Stomach (tissue), 9 donors: ENCODE measurements around the gene PCBP3. TPM values are rescaled to one million over a fixed set of nuclear protein-coding genes. Genes with fewer than 3 reads are reported as not detected.

Experiments used
- DNase-seq, 2 donors: peaks; one replicate each; pipeline versions ENCODE4 v3.0.0 to v3.0.0-alpha.2; 2013 to 2019
- H3K27ac ChIP-seq, 5 donors: fragments of 200-600 bp in 4 of 5; sonication (generic) in 4 of 5; one replicate each; pipeline ENCODE4 v1.5.1; 2013 to 2019; ENCODE audit warnings: mild to moderate bottlenecking in 1 of 5, moderate library complexity in 1 of 5
- H3K27me3 ChIP-seq, 3 donors: fragments of 200-600 bp; sonication (generic); one replicate each; pipeline ENCODE4 v1.5.1; 2017 to 2019; ENCODE audit warnings: mixed run types in 1 of 3
- H3K36me3 ChIP-seq, 4 donors: fragments of 200-600 bp; sonication (generic); 1 replicate in 3 of 4; 2 replicates in 1 of 4; pipeline ENCODE4 v1.5.1; 2016 to 2019
- H3K4me1 ChIP-seq, 4 donors: fragments of 200-600 bp; sonication (generic); one replicate each; pipeline ENCODE4 v1.5.1; 2016 to 2019
- H3K4me3 ChIP-seq, 4 donors: fragments of 200-600 bp; sonication (generic) in 3 of 4; one replicate each; pipeline ENCODE4 v1.5.1; 2016 to 2019; ENCODE audit warnings: mild to moderate bottlenecking in 1 of 4
- H3K9me3 ChIP-seq, 4 donors: fragments of 200-600 bp; sonication (generic); one replicate each; pipeline ENCODE4 v1.5.1; 2016 to 2019
- CTCF ChIP-seq, 7 experiments: fragments of 450-650 bp in 4 of 7; fragments of 200-600 bp in 3 of 7; sonication (generic) in 3 of 7; IDR thresholded peaks; one replicate each; pipeline ENCODE4 v1.5.1; 2016 to 2019; ENCODE audit warnings: antibody characterized with exemption in 7 of 7, control low read depth in 2 of 7, mild to moderate bottlenecking in 1 of 7
- EP300 ChIP-seq: sonication (generic); formaldehyde crosslinking; IDR thresholded peaks from one replicate; pipeline ENCODE4 v1.6.1; 2017; ENCODE audit warnings: antibody characterized with exemption
- POLR2A ChIP-seq, 4 donors: fragments of 450-650 bp; IDR thresholded peaks; one replicate each; pipeline ENCODE4 v1.6.1; 2016; ENCODE audit warnings: antibody characterized with exemption in 4 of 4, control low read depth in 2 of 4, mild to moderate bottlenecking in 1 of 4, moderate library complexity in 1 of 4
- POLR2AphosphoS5 ChIP-seq, 3 donors: sonication (generic); formaldehyde crosslinking; IDR thresholded peaks; one replicate each; pipeline ENCODE4 v1.6.1; 2016; ENCODE audit warnings: antibody characterized with exemption in 3 of 3
- WGBS, 5 donors: extraction: QIAGEN DNeasy Blood & Tissue Kit in 3 of 5; methylation state at CpG; one replicate each; pipeline versions ENCODE4 v1.1.5 to v1.1.7; 2013 to 2018; 5-methylcytosine and 5-hydroxymethylcytosine counted together
- intact Hi-C: fragments of 100-400 bp; cut with DNase I; formaldehyde crosslinking; loops from one replicate; pipeline ENCODE4 v1.15.1; 2023; ENCODE audit warnings: low total_unique reads
- polyA plus RNA-seq, 3 donors: library from polyadenylated mRNA; stranded (reverse); fragments of 200-250 nt; gene quantifications; one replicate each; pipeline ENCODE4 v1.2.3, GENCODE V29; 2013
- total RNA-seq, 5 donors: library from RNA; depleted of rRNA; stranded (reverse); fragments of >200 nt; gene quantifications; one replicate each; pipeline versions ENCODE4 v1.1.0 to v1.2.3, GENCODE V29; 2014 to 2016
- donor health status: healthy with polysubstance abuse.
- donor health status: Bipolar disorder and iron deficiency.
- donor health status: healthy.

Gene PCBP3
- total and polyA plus RNA-seq, 8 donors = 1.8 to 10.9 (median 3.3) TPM; not detected in 3

- no peak overlapping the region for H3K4me3 ChIP-seq
- DNase-seq = no peak
- H3K36me3 ChIP-seq = no peaks in the 10 kb centered on the region
- no peak overlapping the region for H3K27ac ChIP-seq
- no peaks in the 10 kb centered on the region for H3K9me3 ChIP-seq
- H3K27me3 ChIP-seq = peaks cover 0 to 17% (median 12%) of the 10 kb centered on the region in 3 donors
- TF ChIP-seq EP300 = no peak
- TF ChIP-seq POLR2AphosphoS5 (IDR thresholded peaks at IDR 0.05) = no peak
- no peak for TF ChIP-seq POLR2A (IDR thresholded peaks at IDR 0.05)
- H3K4me1 ChIP-seq = peaks cover 0 to 39% (median 3%) of the 10 kb centered on the region in 4 donors
- intact Hi-C loops = no loop called here
- WGBS, 5 donors = 52 to 68% (median 56%) methylated on average over 13 to 16 of the region's 16 CpGs
These were observed 244.3 kb downstream of the PCBP3 start for GRCh38 chr21:45887788-45888187.

- DNase-seq = no peak
- TF ChIP-seq EP300 = no peak
- no peak for TF ChIP-seq CTCF (IDR thresholded peaks at IDR 0.05)
- no peak for TF ChIP-seq POLR2A (IDR thresholded peaks at IDR 0.05)
- no peak for TF ChIP-seq POLR2AphosphoS5 (IDR thresholded peaks at IDR 0.05)
- no peaks in the 10 kb centered on the region for H3K36me3 ChIP-seq
- H3K27ac ChIP-seq = no peak overlapping the region
- H3K4me1 ChIP-seq = peaks cover 0 to 44% (median 4%) of the 10 kb centered on the region in 4 donors
- H3K9me3 ChIP-seq = no peaks in the 10 kb centered on the region
- H3K4me3 ChIP-seq = no peak overlapping the region
- intact Hi-C loops = no loop called here
- WGBS, 5 donors = 73 to 80% (median 76%) methylated on average over 18 of the region's 18 CpGs
- peaks cover 0 to 17% (median 12%) of the 10 kb centered on the region in 3 donors for H3K27me3 ChIP-seq
These were observed 245.0 kb downstream of the PCBP3 start for GRCh38 chr21:45888386-45889009.

GRCh38 chr21:45889256-45889655 lies 245.7 kb downstream of the PCBP3 start:
- 73 to 77% (median 75%) methylated on average over 8 to 10 of the region's 10 CpGs for WGBS, 5 donors
- peaks cover 5 to 52% (median 11%) of the 10 kb centered on the region in 4 donors for H3K4me1 ChIP-seq
- TF ChIP-seq CTCF (IDR thresholded peaks at IDR 0.05) (no peak), POLR2AphosphoS5 (IDR thresholded peaks at IDR 0.05) (no peak), POLR2A (IDR thresholded peaks at IDR 0.05) (no peak), EP300 (no peak)
- peaks cover 0 to 17% (median 12%) of the 10 kb centered on the region in 3 donors for H3K27me3 ChIP-seq
- peak overlapping the region in 1 of 5 donors; percentile 4 for H3K27ac ChIP-seq
- no peaks in the 10 kb centered on the region for H3K36me3 ChIP-seq
- no peak overlapping the region for H3K4me3 ChIP-seq
- H3K9me3 ChIP-seq = no peaks in the 10 kb centered on the region
- DNase-seq = no peak
- intact Hi-C loops = no loop called here

GRCh38 chr21:45889961-45890360 lies 246.4 kb downstream of the PCBP3 start:
- Histone ChIP-seq H3K4me3 (no peak overlapping the region), H3K27ac (no peak overlapping the region), H3K9me3 (no peaks in the 10 kb centered on the region), H3K4me1 (peaks cover 6 to 59% (median 12%) of the 10 kb centered on the region in 4 donors), H3K36me3 (no peaks in the 10 kb centered on the region), H3K27me3 (peaks cover 0 to 17% (median 12%) of the 10 kb centered on the region in 3 donors)
- intact Hi-C loops = no loop called here
- DNase-seq = peak in 1 of 2 donors; percentile 48
- WGBS, 5 donors = 47 to 57% (median 53%) methylated on average over 9 to 10 of the region's 10 CpGs
- no peak for TF ChIP-seq POLR2A (IDR thresholded peaks at IDR 0.05)

- Histone ChIP-seq H3K4me1 (peaks cover 6 to 55% (median 12%) of the 10 kb centered on the region in 4 donors), H3K27me3 (peaks cover 0 to 17% (median 12%) of the 10 kb centered on the region in 3 donors), H3K36me3 (no peaks in the 10 kb centered on the region), H3K27ac (peak overlapping the region in 2 of 5 donors; percentile 32 to 65), H3K9me3 (no peaks in the 10 kb centered on the region), H3K4me3 (no peak overlapping the region)
- DNase-seq = no peak
- intact Hi-C loops = no loop called here
- WGBS, 5 donors = 51 to 57% (median 54%) methylated on average over 18 to 26 of the region's 26 CpGs
- TF ChIP-seq CTCF (IDR thresholded peaks at IDR 0.05) = no peak
- TF ChIP-seq EP300 = no peak
- no peak for TF ChIP-seq POLR2AphosphoS5 (IDR thresholded peaks at IDR 0.05)
- no peak for TF ChIP-seq POLR2A (IDR thresholded peaks at IDR 0.05)
These were observed 248.0 kb downstream of the PCBP3 start for GRCh38 chr21:45891388-45892155.
